Measurements from ENCODE around the gene SERPINA12.
A peak's percentile ranks its signal among the peaks of the same experiment; 100 is the strongest.

DNA sequence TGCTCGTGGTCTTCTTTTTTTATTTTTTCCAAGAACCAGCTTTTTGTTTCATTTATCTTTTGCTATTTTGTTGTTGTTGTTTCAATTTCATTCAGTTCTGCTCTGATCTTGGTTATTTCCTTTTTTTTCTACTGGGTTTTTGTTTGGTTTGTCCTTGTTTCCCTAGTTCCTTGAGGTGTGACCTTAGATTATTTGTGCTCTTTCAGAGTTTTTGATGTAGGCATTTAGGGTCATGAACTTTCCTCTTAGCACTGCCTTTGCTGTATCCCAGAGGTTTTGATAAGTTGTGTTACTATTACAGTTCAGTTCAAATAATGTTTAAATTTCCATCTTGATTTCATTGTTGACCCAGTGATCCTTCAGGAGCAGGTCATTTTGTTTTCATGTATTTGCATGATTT is 53.3 kb downstream of the SERPINA12 start:
- TF ChIP-seq YY1 (IDR thresholded peaks at IDR 0.05) (no peak), GABPA (IDR thresholded peaks at IDR 0.05 in 1 of 2, conservative IDR thresholded peaks at IDR 0.05 in 1 of 2) (no peak), RAD21 (IDR thresholded peaks at IDR 0.05) (no peak), FOXA1 (IDR thresholded peaks at IDR 0.05) (no peak), RXRA (IDR thresholded peaks at IDR 0.05) (peak in 1 of 2 donors; percentile 74), HNF4A (conservative IDR thresholded peaks at IDR 0.05) (peak in 1 of 2 donors; percentile 47), NR2F2 (IDR thresholded peaks at IDR 0.05) (no peak), FOXA2 (IDR thresholded peaks at IDR 0.05) (no peak)
- TF ChIP-seq, protein P1, sequence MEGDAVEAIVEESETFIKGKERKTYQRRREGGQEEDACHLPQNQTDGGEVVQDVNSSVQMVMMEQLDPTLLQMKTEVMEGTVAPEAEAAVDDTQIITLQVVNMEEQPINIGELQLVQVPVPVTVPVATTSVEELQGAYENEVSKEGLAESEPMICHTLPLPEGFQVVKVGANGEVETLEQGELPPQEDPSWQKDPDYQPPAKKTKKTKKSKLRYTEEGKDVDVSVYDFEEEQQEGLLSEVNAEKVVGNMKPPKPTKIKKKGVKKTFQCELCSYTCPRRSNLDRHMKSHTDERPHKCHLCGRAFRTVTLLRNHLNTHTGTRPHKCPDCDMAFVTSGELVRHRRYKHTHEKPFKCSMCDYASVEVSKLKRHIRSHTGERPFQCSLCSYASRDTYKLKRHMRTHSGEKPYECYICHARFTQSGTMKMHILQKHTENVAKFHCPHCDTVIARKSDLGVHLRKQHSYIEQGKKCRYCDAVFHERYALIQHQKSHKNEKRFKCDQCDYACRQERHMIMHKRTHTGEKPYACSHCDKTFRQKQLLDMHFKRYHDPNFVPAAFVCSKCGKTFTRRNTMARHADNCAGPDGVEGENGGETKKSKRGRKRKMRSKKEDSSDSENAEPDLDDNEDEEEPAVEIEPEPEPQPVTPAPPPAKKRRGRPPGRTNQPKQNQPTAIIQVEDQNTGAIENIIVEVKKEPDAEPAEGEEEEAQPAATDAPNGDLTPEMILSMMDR (IDR thresholded peaks at IDR 0.05; ENCODE audit: low read depth, low read length, missing input control): no peak
- TF ChIP-seq, protein P2, sequence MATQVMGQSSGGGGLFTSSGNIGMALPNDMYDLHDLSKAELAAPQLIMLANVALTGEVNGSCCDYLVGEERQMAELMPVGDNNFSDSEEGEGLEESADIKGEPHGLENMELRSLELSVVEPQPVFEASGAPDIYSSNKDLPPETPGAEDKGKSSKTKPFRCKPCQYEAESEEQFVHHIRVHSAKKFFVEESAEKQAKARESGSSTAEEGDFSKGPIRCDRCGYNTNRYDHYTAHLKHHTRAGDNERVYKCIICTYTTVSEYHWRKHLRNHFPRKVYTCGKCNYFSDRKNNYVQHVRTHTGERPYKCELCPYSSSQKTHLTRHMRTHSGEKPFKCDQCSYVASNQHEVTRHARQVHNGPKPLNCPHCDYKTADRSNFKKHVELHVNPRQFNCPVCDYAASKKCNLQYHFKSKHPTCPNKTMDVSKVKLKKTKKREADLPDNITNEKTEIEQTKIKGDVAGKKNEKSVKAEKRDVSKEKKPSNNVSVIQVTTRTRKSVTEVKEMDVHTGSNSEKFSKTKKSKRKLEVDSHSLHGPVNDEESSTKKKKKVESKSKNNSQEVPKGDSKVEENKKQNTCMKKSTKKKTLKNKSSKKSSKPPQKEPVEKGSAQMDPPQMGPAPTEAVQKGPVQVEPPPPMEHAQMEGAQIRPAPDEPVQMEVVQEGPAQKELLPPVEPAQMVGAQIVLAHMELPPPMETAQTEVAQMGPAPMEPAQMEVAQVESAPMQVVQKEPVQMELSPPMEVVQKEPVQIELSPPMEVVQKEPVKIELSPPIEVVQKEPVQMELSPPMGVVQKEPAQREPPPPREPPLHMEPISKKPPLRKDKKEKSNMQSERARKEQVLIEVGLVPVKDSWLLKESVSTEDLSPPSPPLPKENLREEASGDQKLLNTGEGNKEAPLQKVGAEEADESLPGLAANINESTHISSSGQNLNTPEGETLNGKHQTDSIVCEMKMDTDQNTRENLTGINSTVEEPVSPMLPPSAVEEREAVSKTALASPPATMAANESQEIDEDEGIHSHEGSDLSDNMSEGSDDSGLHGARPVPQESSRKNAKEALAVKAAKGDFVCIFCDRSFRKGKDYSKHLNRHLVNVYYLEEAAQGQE (IDR thresholded peaks at IDR 0.05): no peak
- TF ChIP-seq, protein P3, sequence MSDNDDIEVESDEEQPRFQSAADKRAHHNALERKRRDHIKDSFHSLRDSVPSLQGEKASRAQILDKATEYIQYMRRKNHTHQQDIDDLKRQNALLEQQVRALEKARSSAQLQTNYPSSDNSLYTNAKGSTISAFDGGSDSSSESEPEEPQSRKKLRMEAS (IDR thresholded peaks at IDR 0.05): no peak
- TF ChIP-seq, protein P4, sequence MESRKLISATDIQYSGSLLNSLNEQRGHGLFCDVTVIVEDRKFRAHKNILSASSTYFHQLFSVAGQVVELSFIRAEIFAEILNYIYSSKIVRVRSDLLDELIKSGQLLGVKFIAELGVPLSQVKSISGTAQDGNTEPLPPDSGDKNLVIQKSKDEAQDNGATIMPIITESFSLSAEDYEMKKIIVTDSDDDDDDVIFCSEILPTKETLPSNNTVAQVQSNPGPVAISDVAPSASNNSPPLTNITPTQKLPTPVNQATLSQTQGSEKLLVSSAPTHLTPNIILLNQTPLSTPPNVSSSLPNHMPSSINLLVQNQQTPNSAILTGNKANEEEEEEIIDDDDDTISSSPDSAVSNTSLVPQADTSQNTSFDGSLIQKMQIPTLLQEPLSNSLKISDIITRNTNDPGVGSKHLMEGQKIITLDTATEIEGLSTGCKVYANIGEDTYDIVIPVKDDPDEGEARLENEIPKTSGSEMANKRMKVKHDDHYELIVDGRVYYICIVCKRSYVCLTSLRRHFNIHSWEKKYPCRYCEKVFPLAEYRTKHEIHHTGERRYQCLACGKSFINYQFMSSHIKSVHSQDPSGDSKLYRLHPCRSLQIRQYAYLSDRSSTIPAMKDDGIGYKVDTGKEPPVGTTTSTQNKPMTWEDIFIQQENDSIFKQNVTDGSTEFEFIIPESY (IDR thresholded peaks at IDR 0.05): no peak
